PC-3 (cell line): ENCODE measurements around the gene CLN6. TPM values are rescaled to one million over a fixed set of nuclear protein-coding genes. Genes with fewer than 3 reads are reported as not detected.
"Not testable (repeated sequence)": the region's sequence is repeated elsewhere in the genome, so short reads cannot be mapped to it uniquely, and the experiment has no call there.

ENCODE experiments used
- ATAC-seq: fragments of 200-7000 bp; cut with Tn5 transposase; 2 replicates; pipeline ENCODE4 v1.9.1; 2020; ENCODE audit warnings: mild to moderate bottlenecking, moderate library complexity
- BruUV-seq: library from RNA; stranded (reverse); fragments of 400-500 nt; replicated peaks from 2 replicates; lab custom pipeline; 2021; lab: Mats Ljungman, UMichigan
- CTCF ChIA-PET: fragments of 300-600 bp; sonication (Branson Sonifier 250); formaldehyde crosslinking; loops from one replicate; lab custom pipeline; 2022; ENCODE audit warnings: antibody characterized with exemption; lab: Charles Lee
- POLR2A ChIA-PET: fragments of 300-600 bp; sonication (Branson Sonifier 250); formaldehyde crosslinking; loops from one replicate; lab custom pipeline; 2022; ENCODE audit warnings: antibody characterized with exemption; ENCODE audit not compliant: unreplicated experiment; lab: Charles Lee
- DNase-seq: peaks from one replicate; pipeline ENCODE4 v3.0.0-alpha.2; 2015
- H2AFZ ChIP-seq: fragments of 300-600 bp; sonication (generic); 2 replicates; pipeline ENCODE4 v1.6.0; 2016; ENCODE audit warnings: antibody characterized with exemption, low read length
- H3F3A ChIP-seq: fragments of 300-600 bp; sonication (generic); one replicate; pipeline ENCODE4 v1.6.0; 2017; ENCODE audit warnings: antibody characterized with exemption, low read length, control low read depth, mild to moderate bottlenecking; ENCODE audit not compliant: unreplicated experiment
- H3K27ac ChIP-seq: fragments of 300-600 bp; sonication (generic); 2 replicates; pipeline ENCODE4 v1.5.1; 2016; ENCODE audit warnings: mild to moderate bottlenecking, low read length
- H3K27me3 ChIP-seq: fragments of 300-600 bp; sonication (generic); 2 replicates; pipeline ENCODE4 v1.6.1; 2016; ENCODE audit warnings: low read length, mixed read lengths
- H3K36me3 ChIP-seq: fragments of 300-600 bp; sonication (generic); 2 replicates; pipeline ENCODE4 v1.6.1; 2016; ENCODE audit warnings: low read depth, mixed run types, low read length, mixed read lengths
- H3K4me1 ChIP-seq: fragments of 300-600 bp; sonication (generic); 2 replicates; pipeline ENCODE4 v1.5.1; 2016; ENCODE audit warnings: low read length; ENCODE audit not compliant: insufficient read depth
- H3K4me2 ChIP-seq: fragments of 300-600 bp; sonication (generic); 2 replicates; pipeline ENCODE4 v1.6.0; 2016; ENCODE audit warnings: low read length
- H3K4me3 ChIP-seq: fragments of 300-600 bp; sonication (generic); 2 replicates; pipeline ENCODE4 v1.5.1; 2016; ENCODE audit warnings: mild to moderate bottlenecking, low read length, mixed read lengths
- H3K79me2 ChIP-seq: fragments of 300-600 bp; sonication (generic); 2 replicates; pipeline ENCODE4 v1.6.1; 2017; ENCODE audit warnings: low read length, mixed read lengths
- H3K9ac ChIP-seq: fragments of 300-600 bp; sonication (generic); 2 replicates; pipeline ENCODE4 v1.6.0; 2016; ENCODE audit warnings: mild to moderate bottlenecking, low read length
- H3K9me2 ChIP-seq: fragments of 300-600 bp; sonication (generic); replicated peaks from 2 replicates; pipeline ENCODE4 v1.6.1; 2016; ENCODE audit warnings: mixed run types, low read length, mixed read lengths
- H3K9me3 ChIP-seq: fragments of 300-600 bp; sonication (generic); 2 replicates; pipeline ENCODE4 v1.6.1; 2016; ENCODE audit warnings: low read length, mixed read lengths
- H4K20me1 ChIP-seq: fragments of 300-600 bp; sonication (generic); 2 replicates; pipeline ENCODE4 v1.6.1; 2016; ENCODE audit warnings: low read length, mixed read lengths
- CTCF ChIP-seq: fragments of 300-600 bp; sonication (generic); conservative IDR thresholded peaks from 2 replicates; pipeline ENCODE4 v1.5.1; 2017; ENCODE audit warnings: antibody characterized with exemption, low read depth, mild to moderate bottlenecking, low read length
- EZH2 ChIP-seq: fragments of 300-600 bp; sonication (generic); IDR thresholded peaks from one replicate; pipeline ENCODE4 v1.6.1; 2017; ENCODE audit warnings: antibody characterized with exemption, mild to moderate bottlenecking, low read length; ENCODE audit not compliant: unreplicated experiment
- EZH2phosphoT487 ChIP-seq: fragments of 300-600 bp; sonication (generic); IDR thresholded peaks from 2 replicates; pipeline ENCODE4 v1.6.1; 2018; ENCODE audit warnings: mild to moderate bottlenecking, antibody characterized with exemption, low read length, borderline replicate concordance
- intact Hi-C: fragments of 100-400 bp; cut with micrococcal nuclease; formaldehyde crosslinking; loops from 2 replicates; pipeline ENCODE4 v1.9.0; 2023
- total RNA-seq: library from RNA; depleted of rRNA; stranded (reverse); fragments of >200 nt; gene quantifications from 2 replicates; pipeline ENCODE4 v1.2.3, GENCODE V29; 2014

CLN6 gene
- total RNA-seq, 1 experiment from 2014 or later: 33.4 TPM

DNA sequence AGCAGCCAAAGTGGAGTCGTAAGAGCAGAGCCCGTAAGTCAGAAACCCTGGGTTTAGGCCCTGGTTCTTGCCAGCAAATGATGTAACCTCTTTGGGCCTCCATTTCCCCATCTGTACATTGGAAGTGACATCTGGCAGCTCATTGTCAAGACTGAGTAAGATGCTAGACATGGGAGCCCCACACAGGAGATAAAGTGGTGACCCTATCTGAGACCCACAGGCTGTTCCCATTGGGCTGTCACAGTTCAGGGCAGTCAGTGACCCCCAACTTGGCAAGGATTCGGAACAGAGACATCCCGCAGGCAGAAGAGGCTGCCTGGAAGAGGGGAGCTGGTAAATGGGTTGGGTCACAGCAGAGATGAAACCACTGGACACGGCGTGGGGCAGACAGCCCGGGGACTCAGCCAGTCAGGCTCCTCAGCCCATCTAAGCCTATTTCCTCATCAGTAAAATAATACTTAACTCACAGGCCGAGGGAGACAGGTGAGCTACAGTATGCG is 1.8 kb downstream of the CLN6 start:
- Histone ChIP-seq H3K79me2 (peaks cover 65% of the 10 kb centered on the region), H3K27me3 (no peaks in the 10 kb centered on the region), H3K4me1 (peaks cover 16% of the 10 kb centered on the region), H3K9me2 (no peaks in the 10 kb centered on the region), H3K4me3 (peak overlapping the region; percentile 90), H2AFZ (no peak overlapping the region), H3K9me3 (no peaks in the 10 kb centered on the region), H4K20me1 (0 out of 2 replicates have a peak, but pooled peaks cover 19% of the 10 kb centered on the region), H3K27ac (no peak overlapping the region), H3K36me3 (no peaks in the 10 kb centered on the region), H3K9ac (peak overlapping the region; percentile 98; the same call in 1 of the 2 replicates), H3F3A (no peaks in the 10 kb centered on the region), H3K4me2 (peak overlapping the region; percentile 93)
- CTCF ChIA-PET: no interaction called here
- TF ChIP-seq CTCF (no peak), EZH2phosphoT487 (no peak), EZH2 (no peak)
- no TSS peak for BruUV-seq
- intact Hi-C loops: no loop called here
- ATAC-seq (no peak), DNase-seq (no peak)
- POLR2A ChIA-PET: no interaction called here

- H3K9me3 ChIP-seq, POLR2A ChIA-PET, H3K4me2 ChIP-seq, H3K27ac ChIP-seq, H3K9me2 ChIP-seq, BruUV-seq, ATAC-seq, H3F3A ChIP-seq, CTCF ChIA-PET, H3K9ac ChIP-seq, DNase-seq, H3K4me3 ChIP-seq, H3K36me3 ChIP-seq, H3K27me3 ChIP-seq, H2AFZ ChIP-seq, intact Hi-C loops: not testable (repeated sequence)
- H4K20me1 ChIP-seq: 0 out of 2 replicates have a peak, but pooled peaks cover 19% of the 10 kb centered on the region
- peaks cover 16% of the 10 kb centered on the region for H3K4me1 ChIP-seq
- H3K79me2 ChIP-seq: peaks cover 68% of the 10 kb centered on the region
Observed at GRCh38 chr15:68225442-68225841, 4.1 kb downstream of the CLN6 start.

DNA sequence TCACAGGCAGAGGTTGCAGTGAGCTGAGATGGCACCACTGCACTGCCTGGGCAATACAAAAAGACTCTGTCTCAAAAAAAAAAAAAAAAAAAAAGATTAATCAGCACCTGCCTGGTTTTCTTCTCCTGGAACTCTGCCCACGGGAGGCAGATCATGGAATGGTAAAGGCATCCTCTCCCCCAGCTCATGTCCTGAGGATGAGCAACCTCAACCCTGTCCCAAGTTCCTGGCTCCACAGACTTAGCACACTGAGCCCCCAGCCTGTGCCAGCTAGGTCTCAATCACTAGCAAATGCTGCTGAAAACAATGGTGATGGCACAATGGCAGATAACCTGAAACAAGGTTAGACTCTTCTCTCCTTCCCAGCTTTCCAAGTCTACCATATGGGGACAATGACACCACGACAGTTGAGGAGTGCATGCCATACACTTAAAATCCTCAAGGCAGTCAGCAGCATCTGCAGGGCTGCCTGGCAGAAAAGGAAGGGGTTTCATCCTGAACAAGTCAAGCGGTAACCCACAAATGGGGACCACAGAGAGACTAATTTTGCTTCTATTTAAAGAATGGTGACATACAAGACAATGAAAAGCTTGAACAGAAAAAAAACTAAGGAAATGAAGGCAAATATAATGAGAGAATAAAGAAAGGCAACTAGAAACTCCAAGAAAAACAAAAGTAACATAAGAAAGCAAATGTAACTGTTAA is 4.8 kb downstream of the CLN6 start:
- Histone ChIP-seq H3F3A (no peaks in the 10 kb centered on the region), H2AFZ (no peak overlapping the region), H3K9ac (no peak overlapping the region), H3K4me3 (no peak overlapping the region), H4K20me1 (0 out of 2 replicates have a peak, but pooled peaks cover 20% of the 10 kb centered on the region), H3K79me2 (peaks cover 76% of the 10 kb centered on the region), H3K36me3 (no peaks in the 10 kb centered on the region), H3K27ac (no peak overlapping the region), H3K9me2 (no peaks in the 10 kb centered on the region), H3K27me3 (no peaks in the 10 kb centered on the region), H3K4me1 (peaks cover 10% of the 10 kb centered on the region), H3K4me2 (no peak overlapping the region), H3K9me3 (no peaks in the 10 kb centered on the region)
- intact Hi-C loops: no loop called here
- ChIA-PET CTCF (no interaction called here), POLR2A (no interaction called here)
- ATAC-seq: no peak
- TF ChIP-seq EZH2phosphoT487 (no peak), EZH2 (no peak), CTCF (no peak)
- DNase-seq: no peak
- BruUV-seq: no TSS peak
